Peyer's patch (tissue), 4 donors: ENCODE data around the gene MTSS2. TPM values are rescaled to one million over a fixed set of nuclear protein-coding genes. Genes with fewer than 3 reads are reported as not detected.

Source experiments
- DNase-seq, 3 donors: peaks; one replicate each; pipeline ENCODE4 v3.0.0-alpha.2; 2017 to 2019
- H3K27ac ChIP-seq, 4 donors: fragments of 200-600 bp; sonication (generic); one replicate each; pipeline ENCODE4 v1.5.1; 2016 to 2019
- H3K27me3 ChIP-seq, 2 donors: fragments of 200-600 bp; sonication (generic); one replicate each; pipeline ENCODE4 v1.5.1; 2019
- H3K36me3 ChIP-seq, 3 donors: fragments of 200-600 bp; sonication (generic); one replicate each; pipeline ENCODE4 v1.5.1; 2016 to 2019
- H3K4me1 ChIP-seq, 4 donors: fragments of 200-600 bp; sonication (generic); one replicate each; pipeline ENCODE4 v1.5.1; 2016 to 2019
- H3K4me3 ChIP-seq, 4 donors: fragments of 200-600 bp; sonication (generic); 1 replicate in 3 of 4; 2 replicates in 1 of 4; pipeline ENCODE4 v1.5.1; 2016 to 2019; ENCODE audit warnings: mild to moderate bottlenecking in 1 of 4
- H3K9me3 ChIP-seq, 4 donors: fragments of 200-600 bp; sonication (generic); one replicate each; pipeline ENCODE4 v1.5.1; 2016 to 2019; ENCODE audit warnings: mild to moderate bottlenecking in 1 of 4
- CTCF ChIP-seq, 6 experiments: fragments of 450-650 bp in 4 of 6; fragments of 200-600 bp in 2 of 6; sonication (generic) in 1 of 6; IDR thresholded peaks; one replicate each; pipeline ENCODE4 v1.5.1; 2017 to 2019; ENCODE audit warnings: antibody characterized with exemption in 6 of 6, mild to moderate bottlenecking in 3 of 6, moderate library complexity in 1 of 6
- POLR2A ChIP-seq, 2 donors: fragments of 450-650 bp; IDR thresholded peaks; one replicate each; pipeline ENCODE4 v1.5.1; 2017; ENCODE audit warnings: antibody characterized with exemption in 2 of 2, mild to moderate bottlenecking in 2 of 2, moderate library complexity in 2 of 2
- total RNA-seq, 4 donors: library from RNA; depleted of rRNA; stranded (reverse); fragments of >200 nt; gene quantifications; one replicate each; pipeline ENCODE4 v1.1.0, GENCODE V29; 2016

Gene MTSS2
- total RNA-seq: 100 to 1,000 TPM in 1 of 4 donors, 10 to 100 TPM in 3; 12.1 to 115 (median 30.4) TPM

- Histone ChIP-seq H3K4me1 (peaks cover 0 to 82% (median 8%) of the 10 kb centered on the region in 4 donors), H3K27me3 (no peaks in the 10 kb centered on the region), H3K9me3 (no peaks in the 10 kb centered on the region), H3K27ac (peak within 1 kb of the TSS; percentile 70 to 93 (median 82)), H3K4me3 (peak within 1 kb of the TSS; percentile 41 to 69 (median 55)), H3K36me3 (no peaks in the 10 kb centered on the region)
- no peak for TF ChIP-seq POLR2A (IDR thresholded peaks at IDR 0.05)
- no peak for TF ChIP-seq CTCF (IDR thresholded peaks at IDR 0.05)
- peak; percentile 37 to 81 (median 74) for DNase-seq
These were observed at the start of gene MTSS2 for GRCh38 chr16:70685938-70686375. Gene MTSS2, minus strand, starts transcription at chr16:70686053. Its CDS starts 262 bp downstream, at chr16:70685791.

- H3K36me3 ChIP-seq: peaks cover 0 to 12% (median 0%) of the 10 kb centered on the region in 3 donors
- peak overlapping the region in 3 of 4 donors; percentile 59 to 88 (median 81) for H3K27ac ChIP-seq
- H3K4me3 ChIP-seq: no peak overlapping the region
- H3K27me3 ChIP-seq: no peaks in the 10 kb centered on the region
- no peaks in the 10 kb centered on the region for H3K9me3 ChIP-seq
- TF ChIP-seq POLR2A (IDR thresholded peaks at IDR 0.05) (no peak), CTCF (IDR thresholded peaks at IDR 0.05) (no peak)
- peaks cover 0 to 21% (median 10%) of the 10 kb centered on the region in 4 donors for H3K4me1 ChIP-seq
- no peak for DNase-seq
These were observed 49.5 kb upstream of the MTSS2 start for GRCh38 chr16:70735141-70735979.

- Histone ChIP-seq H3K9me3 (no peaks in the 10 kb centered on the region), H3K4me3 (no peak overlapping the region), H3K36me3 (peaks cover 0 to 16% (median 0%) of the 10 kb centered on the region in 3 donors), H3K4me1 (peaks cover 0 to 21% (median 10%) of the 10 kb centered on the region in 4 donors), H3K27ac (peak overlapping the region in 3 of 4 donors; percentile 59 to 88 (median 81)), H3K27me3 (no peaks in the 10 kb centered on the region)
- no peak for DNase-seq
- TF ChIP-seq CTCF (IDR thresholded peaks at IDR 0.05) (no peak), POLR2A (IDR thresholded peaks at IDR 0.05) (no peak)
These were observed 48.8 kb upstream of the MTSS2 start for GRCh38 chr16:70734522-70735095.

- H3K27me3 ChIP-seq: no peaks in the 10 kb centered on the region
- DNase-seq: no peak
- H3K27ac ChIP-seq: no peak overlapping the region
- H3K4me1 ChIP-seq: peaks cover 0 to 10% (median 0%) of the 10 kb centered on the region in 4 donors
- peaks cover 0 to 16% (median 0%) of the 10 kb centered on the region in 3 donors for H3K36me3 ChIP-seq
- no peaks in the 10 kb centered on the region for H3K9me3 ChIP-seq
- no peak overlapping the region for H3K4me3 ChIP-seq
- TF ChIP-seq POLR2A (IDR thresholded peaks at IDR 0.05) (no peak), CTCF (IDR thresholded peaks at IDR 0.05) (no peak)
These were observed 45.1 kb upstream of the MTSS2 start for GRCh38 chr16:70730944-70731343.

- Histone ChIP-seq H3K27me3 (no peaks in the 10 kb centered on the region), H3K27ac (no peak overlapping the region), H3K36me3 (peaks cover 0 to 16% (median 0%) of the 10 kb centered on the region in 3 donors), H3K9me3 (no peaks in the 10 kb centered on the region), H3K4me3 (no peak overlapping the region), H3K4me1 (peaks cover 0 to 17% (median 0%) of the 10 kb centered on the region in 4 donors)
- TF ChIP-seq CTCF (IDR thresholded peaks at IDR 0.05) (no peak), POLR2A (IDR thresholded peaks at IDR 0.05) (no peak)
- DNase-seq: no peak
These were observed 44.2 kb upstream of the MTSS2 start for GRCh38 chr16:70730031-70730430.
